CD4-positive, alpha-beta T cell treated with Interleukin-15 for 4 hours (primary cell): ENCODE results near the gene LIN7B.
"Not testable (repeated sequence)": the region's sequence is repeated elsewhere in the genome, so short reads cannot be mapped to it uniquely, and the experiment has no call there.

Experiments
- DNase-seq: peaks from one replicate; pipeline ENCODE4 v3.0.0-alpha.2; 2020; ENCODE audit warnings: low spot score

LIN7B gene, protein sequence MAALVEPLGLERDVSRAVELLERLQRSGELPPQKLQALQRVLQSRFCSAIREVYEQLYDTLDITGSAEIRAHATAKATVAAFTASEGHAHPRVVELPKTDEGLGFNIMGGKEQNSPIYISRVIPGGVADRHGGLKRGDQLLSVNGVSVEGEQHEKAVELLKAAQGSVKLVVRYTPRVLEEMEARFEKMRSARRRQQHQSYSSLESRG

DNA sequence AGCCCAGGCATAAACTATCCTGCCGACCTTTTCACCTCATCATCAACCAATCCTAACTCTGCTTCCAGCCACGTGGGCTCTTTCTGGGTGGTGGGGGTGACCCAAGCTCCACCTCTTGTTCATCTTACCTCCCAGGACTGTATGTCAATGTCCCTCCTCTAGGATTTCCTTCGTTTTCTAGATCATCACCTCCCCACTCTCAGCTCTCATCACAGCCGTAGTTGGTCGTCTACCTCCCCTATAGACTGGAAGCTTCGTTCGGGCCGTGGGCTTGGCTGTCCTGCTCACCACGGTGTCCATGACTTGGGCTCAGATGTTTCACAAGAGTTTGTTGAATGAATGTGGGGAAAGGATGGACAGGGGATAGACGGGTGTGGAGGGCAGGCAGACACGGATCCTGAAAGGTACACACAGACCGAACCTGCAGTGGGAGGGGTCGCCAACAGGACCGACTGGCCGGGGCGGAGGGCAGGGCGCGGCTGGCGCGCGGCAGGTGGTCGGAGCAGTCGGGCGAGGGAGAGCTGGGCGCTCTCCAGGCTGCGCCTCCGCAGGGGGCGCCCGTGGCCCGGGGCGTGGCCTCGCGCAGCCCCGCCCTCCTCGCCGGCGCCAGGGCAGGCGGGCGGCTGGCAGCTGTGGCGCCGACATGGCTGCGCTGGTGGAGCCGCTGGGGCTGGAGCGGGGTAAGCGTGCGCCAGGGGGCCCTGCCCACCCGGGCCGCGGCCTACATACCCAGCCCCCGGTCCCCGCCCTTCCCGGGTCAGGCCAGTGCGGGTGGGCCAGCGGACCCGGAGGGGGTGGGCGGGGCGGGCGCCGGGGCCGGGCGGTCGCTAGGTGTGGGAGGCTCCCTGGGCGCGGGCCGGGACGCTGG is at the start of gene LIN7B:
Gene LIN7B (plus strand): TSS at position 609 of the 868 bp plus-strand sequence. CDS start 35 bp downstream, at position 644.
- DNase-seq = peak; percentile 72

DNA sequence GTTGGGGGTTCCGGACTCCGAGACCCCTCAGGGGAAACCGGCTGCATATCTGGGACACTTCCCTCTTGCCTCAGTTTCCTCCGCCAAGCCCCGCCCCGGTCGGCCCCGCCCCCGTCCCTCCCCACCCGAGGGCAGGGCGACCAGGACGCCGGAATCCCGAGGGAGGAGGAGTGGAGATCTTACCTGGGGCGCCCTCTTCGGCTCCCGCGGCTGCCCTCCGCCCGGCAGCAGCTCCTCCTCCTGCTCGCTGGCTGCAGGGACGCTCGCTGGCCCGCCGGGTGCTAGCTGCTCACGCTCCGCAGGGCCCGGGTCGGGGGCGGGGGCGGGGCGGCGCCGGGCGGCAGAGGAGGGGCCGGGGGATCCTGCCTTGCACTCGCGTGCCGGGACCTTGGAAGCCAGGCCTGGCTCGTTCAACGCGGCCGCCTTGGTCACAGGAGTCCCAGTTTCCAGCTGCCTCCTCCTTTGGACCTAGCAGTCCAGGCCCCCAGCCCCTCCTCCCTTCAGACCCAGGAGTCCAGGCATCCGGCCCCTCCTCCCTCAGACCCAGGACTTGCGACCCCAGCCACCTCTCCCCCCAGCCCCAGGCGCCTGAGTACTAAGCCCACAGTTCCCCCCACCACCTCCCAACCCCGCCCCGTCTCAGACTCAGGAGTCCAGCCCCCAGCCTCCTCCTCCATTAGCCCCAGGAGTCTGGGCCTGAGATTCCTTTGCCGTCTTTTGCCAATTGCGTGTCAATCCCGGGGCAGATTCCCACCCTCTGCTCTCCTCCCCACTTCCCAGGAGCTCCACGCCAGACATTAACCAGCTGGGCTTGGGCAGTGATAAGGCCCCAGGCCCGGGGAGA is 49.2 kb upstream of the LIN7B start, which contains the start of gene NTF4:
Gene NTF4 (minus strand): TSS at position 51 of the 844 bp plus-strand sequence. CDS start 2,821 bp downstream, outside the sequence.
- DNase-seq = no peak

DNA sequence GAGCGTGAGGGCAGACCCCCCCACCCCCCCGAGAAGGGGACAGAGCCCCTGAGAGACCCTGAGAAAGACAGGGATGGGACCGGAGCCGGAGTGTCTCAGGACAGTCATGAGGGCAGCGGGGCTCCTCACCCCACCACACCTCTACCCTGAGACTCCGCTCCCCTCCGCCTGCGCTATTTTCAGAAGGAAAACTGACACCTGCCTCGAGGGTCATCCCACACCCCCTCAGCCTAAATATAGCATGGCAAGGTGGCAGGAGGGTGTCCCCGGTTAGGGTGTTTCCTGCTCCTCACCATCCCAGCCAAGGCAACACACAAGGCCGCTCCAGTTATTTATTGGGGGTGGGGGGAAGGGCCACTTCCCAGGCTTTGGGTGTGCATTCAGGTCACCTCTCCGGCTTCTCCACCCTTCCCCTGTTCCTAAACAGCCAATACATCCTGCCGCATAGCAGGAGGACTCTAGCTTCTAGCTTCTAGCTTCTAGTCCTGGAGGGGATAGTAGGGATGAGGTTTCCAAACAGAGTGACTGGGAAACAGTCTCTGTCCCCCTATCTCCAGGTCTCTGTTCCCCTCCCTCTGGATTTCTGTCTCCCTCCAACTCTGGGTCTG is 48.2 kb upstream of the LIN7B start:
- DNase-seq = no peak

DNA sequence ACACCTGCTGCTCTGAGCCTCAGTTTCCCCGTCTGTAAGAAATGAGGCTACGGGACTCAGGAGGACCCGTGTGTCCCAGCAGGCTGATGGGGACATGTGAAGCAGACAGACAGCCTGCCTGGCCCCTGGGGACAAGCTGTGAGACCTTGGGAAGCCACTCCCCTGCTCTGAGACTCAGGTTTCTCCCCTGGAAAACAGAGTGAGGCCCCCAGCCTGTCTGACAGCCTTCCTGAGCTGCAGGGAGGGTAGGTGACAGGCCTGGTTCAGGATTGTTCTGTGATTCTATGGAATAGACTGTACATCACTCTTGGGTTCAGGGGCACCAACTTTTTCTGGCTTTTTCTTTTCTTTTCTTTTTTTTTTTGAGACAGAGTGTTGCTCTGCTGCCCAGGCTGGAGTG is 46.6 kb upstream of the LIN7B start:
- DNase-seq = no peak

DNA sequence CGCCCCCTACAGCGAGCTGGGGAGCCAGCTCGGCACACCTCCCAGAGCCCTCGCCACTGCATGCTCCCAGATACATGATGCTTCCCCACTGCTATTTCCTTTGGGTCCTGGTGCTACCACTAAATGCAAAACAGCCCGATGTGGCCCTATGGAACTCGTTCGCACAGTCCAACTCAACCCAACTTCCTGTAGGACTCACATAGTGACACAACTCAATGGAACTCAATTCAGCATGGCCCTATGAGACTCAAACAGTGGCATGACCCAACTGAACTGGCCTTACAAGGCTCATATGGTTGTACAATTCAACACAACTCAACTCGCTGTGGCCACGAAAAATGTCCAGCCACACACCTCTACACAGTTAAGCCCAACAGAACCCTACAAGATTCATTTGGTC is 45.1 kb upstream of the LIN7B start:
- no peak for DNase-seq

DNA sequence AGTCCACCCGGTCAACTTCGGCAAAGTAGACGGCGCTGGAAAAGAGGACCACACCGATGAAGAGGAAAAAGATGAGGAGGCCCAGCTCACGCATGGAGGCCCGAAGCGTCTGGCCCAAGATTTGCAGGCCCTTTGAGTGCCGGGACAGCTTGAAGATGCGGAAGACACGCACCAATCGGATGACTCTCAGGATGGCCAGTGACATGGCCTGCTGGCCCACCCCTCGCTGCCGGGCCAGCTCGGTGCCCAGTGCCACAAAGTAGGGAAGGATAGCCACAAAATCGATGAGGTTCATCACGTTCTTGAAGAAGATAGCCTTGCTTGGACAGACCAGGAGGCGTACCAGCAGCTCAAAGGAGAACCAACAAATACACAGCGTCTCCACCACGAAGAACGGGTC is 43.8 kb upstream of the LIN7B start:
- DNase-seq = no peak

DNA sequence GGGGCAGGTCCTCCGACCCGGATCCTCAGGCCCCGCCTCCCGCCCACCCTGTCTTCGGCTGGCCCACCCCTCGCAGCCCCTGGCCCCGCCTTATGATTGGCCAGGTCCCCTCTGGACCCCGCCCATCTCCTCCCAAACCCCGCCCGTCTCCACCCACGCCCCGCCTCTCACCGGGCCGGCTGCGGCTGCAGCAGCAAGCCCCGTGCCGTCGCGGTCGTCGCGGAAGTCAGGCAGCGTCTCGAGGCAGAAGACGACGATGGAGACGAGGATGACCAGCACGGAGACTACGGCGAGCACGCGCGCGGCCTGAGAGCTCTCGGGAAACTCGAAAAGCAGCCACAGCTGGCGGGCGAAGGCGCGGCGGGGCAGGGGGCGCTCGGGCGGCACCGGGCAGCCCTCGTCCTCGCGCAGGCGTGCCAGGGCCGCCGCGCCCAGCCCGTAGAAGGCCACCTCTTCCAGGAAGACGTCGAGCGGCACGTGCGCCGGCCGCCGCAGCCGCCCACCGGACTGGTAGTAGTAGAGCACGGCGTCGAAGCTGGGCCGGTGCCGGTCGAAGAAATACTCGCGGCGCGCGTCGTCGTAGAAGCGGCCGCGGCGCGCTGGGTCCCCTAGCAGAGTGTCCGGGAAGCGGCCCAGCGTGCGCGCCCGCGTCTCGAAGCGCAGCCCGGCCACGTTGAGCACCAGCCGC is 42.2 kb upstream of the LIN7B start:
- no peak for DNase-seq

DNA sequence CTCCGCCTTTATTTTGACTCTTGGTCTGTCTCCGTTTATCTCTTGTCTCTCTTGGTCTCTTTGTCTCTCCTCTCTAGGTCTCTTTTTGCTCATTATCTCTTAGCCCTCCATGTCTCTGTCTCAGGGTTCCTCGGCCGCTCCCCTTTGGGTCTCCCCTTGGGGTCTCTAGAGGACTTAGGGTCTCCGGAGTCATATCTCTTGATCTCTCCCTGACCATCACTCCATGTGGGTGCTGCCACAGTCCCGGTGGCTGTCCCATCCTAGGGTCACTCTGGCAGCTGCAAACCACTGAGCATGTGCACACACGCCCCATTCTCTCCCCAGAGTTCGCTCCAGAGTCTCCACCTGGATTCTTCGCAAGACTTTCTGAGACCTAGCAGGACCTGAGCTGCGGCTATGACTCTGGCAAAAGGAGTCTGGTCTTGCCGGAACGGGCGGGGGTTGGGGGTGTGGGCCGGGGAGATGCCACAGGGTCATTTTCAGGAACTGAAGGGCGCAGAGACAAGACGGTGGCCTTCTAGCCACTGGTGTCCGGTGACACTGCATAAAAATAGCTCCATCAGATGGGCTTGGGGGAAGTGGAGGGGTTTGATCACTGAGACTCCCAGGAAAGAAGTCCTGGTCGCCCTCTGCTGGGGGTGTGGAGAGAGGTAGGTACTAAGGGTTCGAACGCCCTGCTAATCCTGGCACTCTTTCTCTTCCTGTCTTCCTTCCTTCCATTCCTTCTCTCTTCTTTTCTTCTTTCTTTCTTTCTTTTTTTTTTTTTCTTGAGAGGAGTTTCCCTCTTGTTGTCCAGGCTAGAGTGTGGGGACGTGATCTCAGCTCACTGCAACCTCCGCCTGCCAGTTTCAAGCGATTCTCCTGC is 40.4 kb upstream of the LIN7B start:
- DNase-seq = no peak

DNA sequence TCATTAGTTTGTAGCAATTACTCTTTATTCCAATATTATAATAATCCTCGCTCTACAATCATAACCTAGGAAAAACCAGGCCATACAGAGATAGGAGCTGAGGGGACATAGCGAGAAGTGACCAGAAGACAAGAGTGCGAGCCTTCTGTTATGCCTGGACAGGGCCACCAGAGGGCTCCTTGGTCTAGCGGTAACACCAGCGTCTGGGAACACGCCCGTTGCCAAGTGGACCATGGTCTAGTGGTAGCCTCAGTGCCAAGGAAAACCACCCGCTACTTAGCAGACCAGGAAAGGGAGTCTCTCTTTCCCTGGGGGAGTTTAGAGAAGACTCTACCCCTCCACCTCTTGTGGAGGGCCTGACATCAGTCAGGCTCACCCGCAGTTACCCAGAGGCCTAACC is 39.3 kb upstream of the LIN7B start:
- not testable (repeated sequence) for DNase-seq

DNA sequence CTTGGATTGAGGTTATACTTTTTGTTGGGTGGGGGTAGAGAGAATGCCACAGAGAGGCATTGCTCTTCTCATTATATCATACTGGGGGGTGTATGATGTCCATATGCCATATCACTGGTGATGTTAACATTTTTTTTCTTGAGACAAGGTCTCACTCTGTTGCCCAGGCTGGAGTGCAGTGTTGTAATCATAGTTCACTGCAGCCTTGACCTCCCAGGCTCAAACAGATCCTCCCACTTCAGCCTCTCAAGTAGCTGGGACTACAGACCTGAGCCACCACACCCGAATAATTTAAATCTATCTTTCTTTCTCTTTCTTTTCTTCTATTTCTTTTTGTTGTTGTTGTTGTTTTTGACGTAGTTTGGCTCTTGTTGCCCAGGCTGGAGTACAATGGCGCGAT is 33.8 kb upstream of the LIN7B start:
- DNase-seq = no peak

DNA sequence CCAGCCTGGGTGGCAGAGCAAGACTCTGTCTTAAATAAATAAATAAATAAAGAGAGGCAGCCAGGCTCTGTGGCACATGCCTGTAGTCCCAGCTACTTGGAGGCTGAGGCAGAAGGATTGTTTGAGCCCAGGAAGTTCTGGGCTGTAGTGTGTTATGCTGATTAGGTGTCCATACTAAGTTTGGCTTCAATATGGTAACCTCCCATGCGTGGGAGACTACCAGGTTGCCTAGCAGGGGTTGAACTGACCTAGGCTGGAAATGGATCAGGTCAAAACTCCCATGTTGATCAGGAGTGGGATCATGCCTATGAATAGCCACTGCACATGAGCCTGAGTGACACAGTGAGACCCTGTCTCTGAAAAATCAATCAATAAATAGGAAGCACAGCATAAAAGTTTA is 32.9 kb upstream of the LIN7B start:
- DNase-seq = no peak

DNA sequence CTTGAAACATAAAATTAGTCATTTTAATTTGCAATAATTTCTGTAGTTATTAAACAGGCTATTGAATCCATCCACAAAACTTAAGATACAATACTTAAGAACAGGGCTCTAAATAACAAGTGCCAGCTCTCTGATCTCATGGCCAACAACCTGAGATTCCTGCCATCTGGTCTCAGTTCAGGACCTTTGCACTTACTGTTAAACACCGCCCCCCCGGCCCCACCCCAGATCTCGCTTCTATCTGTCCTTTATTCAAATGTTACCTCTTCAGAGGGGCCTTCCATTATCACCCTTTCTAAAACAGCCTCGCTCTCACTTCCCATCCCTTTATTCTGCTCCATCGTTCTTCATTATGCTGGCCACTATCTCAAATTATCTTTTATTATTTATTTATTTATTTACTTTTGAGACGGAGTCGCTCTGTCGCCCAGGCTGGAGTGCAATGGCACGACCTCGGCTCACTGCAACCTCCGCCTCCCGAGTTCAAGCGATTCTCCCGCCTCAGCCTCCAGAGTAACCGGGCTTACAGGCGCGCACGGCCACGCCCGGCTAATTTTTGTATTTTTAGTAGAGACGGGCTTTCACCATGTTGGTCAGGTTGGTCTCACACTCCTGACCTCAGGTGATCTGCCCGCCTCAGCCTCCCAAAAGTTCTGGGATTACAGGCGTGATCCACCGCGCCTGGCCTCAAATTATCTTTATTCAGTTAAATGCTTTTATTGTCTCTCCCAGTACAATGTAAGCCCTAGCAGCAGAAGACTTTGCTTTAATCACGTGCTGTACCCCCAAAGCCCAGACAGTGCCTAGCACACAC is 29.8 kb upstream of the LIN7B start:
- DNase-seq = no peak

DNA sequence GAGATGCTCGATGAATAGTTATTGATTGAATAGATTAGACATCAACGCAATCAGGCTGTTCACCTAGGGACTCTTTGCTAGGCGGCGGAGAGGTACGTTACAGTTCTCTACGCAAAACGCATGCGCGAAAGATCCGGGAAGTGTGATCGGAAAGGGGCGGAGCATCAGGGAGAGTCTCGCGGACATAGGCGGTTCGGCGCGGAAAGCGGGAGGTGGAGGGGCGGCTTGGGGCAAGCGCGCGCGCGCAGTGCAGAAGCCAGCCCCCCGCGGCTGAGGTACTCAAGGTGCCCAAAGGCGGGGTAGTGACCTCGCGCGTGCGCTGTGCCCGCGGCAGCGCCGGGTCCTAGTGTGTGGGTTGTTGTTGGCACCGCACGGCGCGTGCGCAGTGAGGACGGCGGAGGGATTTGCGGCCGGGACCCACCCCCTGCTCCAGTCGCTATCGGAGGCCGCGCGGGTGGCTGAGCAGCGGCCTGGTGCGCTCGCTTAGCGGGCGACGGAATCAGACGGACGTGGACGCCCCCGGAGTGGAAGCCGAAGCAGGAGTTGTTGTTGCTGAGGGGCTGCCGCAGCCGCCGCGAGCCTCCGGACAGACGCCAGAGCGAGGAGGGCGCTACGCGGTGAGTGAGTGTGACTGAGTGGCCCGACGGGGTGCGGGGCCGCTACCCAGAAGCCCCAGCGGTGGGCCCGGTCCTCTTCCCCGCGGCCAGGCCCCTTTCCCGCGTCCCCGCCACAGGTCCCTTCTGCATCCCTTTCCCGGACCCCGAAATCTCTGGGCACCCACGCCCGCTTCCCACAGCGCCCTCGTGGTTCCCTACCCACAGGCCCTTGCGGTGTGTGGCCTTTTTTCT is 28.9 kb upstream of the LIN7B start, which contains the start of gene SNRNP70:
Gene SNRNP70 (plus strand): TSS at position 432 of the 848 bp plus-strand sequence. CDS start 964 bp downstream, outside the sequence.
- peak; percentile 100 for DNase-seq

DNA sequence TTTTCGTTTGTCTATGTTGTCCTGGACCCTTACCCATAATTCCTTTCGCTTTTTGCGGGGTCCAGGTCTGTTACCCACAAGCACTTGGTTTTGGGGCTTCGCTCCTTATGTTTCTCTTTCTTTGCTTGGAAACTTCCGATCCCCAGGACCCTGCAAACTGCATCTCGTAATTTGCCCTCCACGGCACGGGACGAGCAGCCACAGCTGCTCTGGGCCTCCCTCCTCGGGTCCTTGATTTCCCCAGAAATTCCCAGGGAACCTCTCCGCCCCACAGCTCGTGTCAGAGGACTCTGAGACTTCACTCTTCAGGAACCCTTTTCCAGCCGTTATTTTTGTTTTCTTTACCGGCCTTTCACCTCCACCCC is 28.3 kb upstream of the LIN7B start:
- no peak for DNase-seq

DNA sequence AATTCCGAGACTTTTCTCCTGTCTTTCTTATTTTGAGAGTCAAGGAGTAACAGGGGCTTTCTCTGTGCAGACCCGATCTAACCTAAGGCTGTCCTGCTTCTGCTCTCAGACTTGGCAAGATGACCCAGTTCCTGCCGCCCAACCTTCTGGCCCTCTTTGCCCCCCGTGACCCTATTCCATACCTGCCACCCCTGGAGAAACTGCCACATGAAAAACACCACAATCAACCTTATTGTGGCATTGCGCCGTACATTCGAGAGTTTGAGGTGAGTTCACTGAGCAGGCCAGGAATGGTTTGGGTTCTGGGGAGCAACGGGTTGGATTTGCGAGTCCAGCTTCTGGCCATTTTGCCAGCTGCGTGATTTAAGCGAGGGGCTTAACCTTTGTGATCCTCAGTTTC is 27.9 kb upstream of the LIN7B start:
- DNase-seq = no peak

DNA sequence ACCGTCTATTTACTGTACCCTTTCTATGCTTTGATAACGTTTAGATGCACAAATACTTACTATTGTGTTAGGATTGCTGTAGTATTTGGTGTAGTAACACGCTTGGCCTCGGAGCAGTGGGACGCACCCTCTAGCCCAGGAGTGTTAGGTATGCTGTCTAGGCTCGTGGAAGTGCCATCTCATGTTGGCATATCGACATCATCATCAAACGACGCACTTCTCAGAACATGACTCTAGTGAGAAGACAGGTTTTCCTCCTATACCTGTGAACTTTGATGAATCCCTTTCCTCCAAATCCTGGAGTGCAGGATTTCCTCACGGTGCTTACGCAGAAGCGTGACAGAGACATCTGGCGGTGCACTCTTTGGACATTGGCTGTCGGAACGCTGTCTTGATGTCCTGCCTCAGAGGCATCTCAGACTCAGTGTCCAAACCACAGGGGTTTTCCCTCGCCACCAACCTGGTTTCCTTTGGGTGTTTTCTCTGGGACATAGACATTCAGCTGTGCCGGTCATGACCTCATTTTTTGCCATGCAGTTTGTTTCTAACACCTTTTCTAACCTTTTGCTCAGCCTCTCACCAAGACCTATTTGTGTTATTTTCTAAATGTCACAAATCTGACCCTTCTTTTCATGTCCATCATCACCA is 22.7 kb upstream of the LIN7B start:
- DNase-seq = no peak

DNA sequence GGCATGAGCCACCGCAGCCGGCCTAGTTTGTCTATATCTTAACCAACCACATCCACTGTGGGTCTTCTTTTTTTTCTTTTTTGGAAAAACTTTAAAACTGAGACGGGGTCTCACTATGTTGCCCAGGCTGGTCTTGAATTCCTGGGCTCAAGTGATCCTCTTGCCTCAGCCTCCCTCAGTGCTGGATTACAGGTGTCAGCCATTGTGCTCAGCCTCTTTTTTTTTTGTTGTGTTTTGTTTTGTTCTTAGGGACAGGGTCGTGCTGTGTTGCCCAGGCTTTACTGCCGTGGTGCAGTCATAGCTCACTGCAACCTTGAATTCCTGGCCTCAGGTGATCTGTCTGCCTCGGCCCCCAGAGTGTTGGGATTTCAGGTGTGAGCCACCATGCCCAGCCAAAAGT is 21.5 kb upstream of the LIN7B start:
- no peak for DNase-seq
